ENCODE measurements around the gene CDKN2AIPNL.

DNA sequence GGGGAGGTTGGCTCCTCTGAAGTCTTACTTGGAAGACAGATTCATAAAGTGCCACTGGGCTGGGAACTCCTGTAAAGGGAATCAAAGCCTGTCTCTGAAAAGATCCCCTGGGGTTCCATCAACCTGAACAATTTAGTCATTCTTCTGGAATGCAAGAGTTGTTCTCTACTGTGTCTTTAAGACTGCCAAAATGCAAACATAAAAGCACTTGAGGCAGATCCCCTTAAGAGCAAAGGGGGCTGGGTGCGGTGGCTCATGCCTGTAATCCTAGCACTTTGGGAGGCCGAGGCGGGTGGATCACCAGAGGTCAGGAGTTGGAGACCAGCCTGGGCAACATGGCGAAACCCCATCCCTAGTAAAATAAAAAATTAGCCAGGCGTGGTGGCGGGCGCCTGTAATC is 16.7 kb downstream of the CDKN2AIPNL start:
- TF ChIP-seq, protein P1, sequence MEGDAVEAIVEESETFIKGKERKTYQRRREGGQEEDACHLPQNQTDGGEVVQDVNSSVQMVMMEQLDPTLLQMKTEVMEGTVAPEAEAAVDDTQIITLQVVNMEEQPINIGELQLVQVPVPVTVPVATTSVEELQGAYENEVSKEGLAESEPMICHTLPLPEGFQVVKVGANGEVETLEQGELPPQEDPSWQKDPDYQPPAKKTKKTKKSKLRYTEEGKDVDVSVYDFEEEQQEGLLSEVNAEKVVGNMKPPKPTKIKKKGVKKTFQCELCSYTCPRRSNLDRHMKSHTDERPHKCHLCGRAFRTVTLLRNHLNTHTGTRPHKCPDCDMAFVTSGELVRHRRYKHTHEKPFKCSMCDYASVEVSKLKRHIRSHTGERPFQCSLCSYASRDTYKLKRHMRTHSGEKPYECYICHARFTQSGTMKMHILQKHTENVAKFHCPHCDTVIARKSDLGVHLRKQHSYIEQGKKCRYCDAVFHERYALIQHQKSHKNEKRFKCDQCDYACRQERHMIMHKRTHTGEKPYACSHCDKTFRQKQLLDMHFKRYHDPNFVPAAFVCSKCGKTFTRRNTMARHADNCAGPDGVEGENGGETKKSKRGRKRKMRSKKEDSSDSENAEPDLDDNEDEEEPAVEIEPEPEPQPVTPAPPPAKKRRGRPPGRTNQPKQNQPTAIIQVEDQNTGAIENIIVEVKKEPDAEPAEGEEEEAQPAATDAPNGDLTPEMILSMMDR (IDR thresholded peaks at IDR 0.05), result no peak
- TF ChIP-seq POLR2A (IDR thresholded peaks at IDR 0.05), result no peak
